ENCODE results near the gene TMEM147.

GRCh38 chr19:35571406-35571965 lies 26.1 kb downstream of the TMEM147 start:
- TF ChIP-seq SMAD1 (IDR thresholded peaks at IDR 0.05; ENCODE audit: low read depth, partially characterized antibody) = no peak
- no peak for TF ChIP-seq CTCF (IDR thresholded peaks at IDR 0.05 in 2 of 3, conservative IDR thresholded peaks at IDR 0.05 in 1 of 3; ENCODE audit: control insufficient read depth in 2 of 3, extremely low read depth in 1 of 3, insufficient read depth in 1 of 3, low read depth in 3 of 3, low read length in 3 of 3)

Measured in GM12878 (cell line).